Measurements from ENCODE around the gene MAN2A1.

The MAN2A1 gene

DNA sequence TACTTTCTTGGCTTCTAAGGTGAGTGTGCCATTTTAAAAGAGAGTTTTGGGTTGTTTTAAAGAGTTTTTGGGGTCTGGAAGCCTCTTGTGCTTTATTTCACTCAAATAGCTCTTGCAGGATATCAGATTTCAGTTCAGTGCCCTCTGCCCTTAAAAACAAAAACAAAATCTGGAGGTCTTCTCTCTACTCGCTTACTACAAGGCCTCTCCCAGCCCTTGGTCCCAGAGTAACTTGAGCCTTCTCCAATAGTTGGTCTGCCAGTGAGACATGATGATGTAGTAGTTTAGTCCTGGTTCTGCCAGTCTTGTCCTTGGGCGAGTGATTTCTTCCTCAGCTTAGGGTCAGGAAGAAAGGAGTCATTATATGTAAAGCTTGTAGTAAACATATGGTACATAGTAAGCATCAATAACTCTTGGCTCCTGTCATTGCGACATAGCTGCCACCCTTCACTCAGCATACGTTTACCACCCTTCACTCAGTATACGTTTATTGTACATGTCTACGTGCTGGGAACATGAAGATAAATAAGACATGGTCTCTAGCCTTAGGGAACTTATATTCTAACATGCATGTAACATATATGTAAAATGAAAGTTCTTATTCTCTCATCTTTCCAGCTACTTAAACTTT, 147.6 kb downstream of the MAN2A1 start:
- TF ChIP-seq, protein P1, sequence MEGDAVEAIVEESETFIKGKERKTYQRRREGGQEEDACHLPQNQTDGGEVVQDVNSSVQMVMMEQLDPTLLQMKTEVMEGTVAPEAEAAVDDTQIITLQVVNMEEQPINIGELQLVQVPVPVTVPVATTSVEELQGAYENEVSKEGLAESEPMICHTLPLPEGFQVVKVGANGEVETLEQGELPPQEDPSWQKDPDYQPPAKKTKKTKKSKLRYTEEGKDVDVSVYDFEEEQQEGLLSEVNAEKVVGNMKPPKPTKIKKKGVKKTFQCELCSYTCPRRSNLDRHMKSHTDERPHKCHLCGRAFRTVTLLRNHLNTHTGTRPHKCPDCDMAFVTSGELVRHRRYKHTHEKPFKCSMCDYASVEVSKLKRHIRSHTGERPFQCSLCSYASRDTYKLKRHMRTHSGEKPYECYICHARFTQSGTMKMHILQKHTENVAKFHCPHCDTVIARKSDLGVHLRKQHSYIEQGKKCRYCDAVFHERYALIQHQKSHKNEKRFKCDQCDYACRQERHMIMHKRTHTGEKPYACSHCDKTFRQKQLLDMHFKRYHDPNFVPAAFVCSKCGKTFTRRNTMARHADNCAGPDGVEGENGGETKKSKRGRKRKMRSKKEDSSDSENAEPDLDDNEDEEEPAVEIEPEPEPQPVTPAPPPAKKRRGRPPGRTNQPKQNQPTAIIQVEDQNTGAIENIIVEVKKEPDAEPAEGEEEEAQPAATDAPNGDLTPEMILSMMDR (IDR thresholded peaks at IDR 0.05; ENCODE audit: insufficient read depth, low read length, poor library complexity, severe bottlenecking), result no peak
- H3K4me3 ChIP-seq (replicated peaks; ENCODE audit: low read depth, low read length), result no peak overlapping the region
- DNase-seq (ENCODE audit: extremely low read depth, insufficient read length), result no peak
- no peaks in the 10 kb centered on the region for H3K27me3 ChIP-seq (replicated peaks; ENCODE audit: control insufficient read depth, insufficient read depth, low read length)
- peaks cover 2% of the 10 kb centered on the region; the same call in 1 of the 2 replicates for H3K36me3 ChIP-seq (ENCODE audit: control insufficient read depth, insufficient read depth, low read length)

DNA sequence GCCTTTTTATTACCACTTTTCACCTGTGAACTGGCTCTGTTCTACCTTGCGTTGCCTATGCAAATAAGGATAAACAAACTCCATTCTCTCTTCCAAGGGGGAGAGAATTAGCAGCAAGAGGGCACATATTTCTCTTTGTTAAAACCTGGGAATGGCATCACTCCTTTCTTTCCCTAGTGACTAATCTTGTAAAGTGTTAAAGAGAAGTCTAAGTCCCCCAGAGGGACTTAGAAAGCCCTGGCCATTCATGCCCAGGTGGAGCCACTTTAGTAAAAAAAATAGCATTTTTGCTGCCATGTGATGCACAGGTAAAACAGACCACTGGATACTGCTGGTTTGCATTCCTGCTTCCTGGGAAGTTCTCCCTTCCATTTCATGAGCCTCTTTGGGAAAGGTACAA, 148.4 kb downstream of the MAN2A1 start:
- Histone ChIP-seq H3K4me3 (replicated peaks; ENCODE audit: low read depth, low read length) (no peak overlapping the region), H3K27me3 (replicated peaks; ENCODE audit: control insufficient read depth, insufficient read depth, low read length) (no peaks in the 10 kb centered on the region), H3K36me3 (ENCODE audit: control insufficient read depth, insufficient read depth, low read length) (peaks cover 2% of the 10 kb centered on the region; the same call in 1 of the 2 replicates)
- DNase-seq (ENCODE audit: extremely low read depth, insufficient read length), result no peak
- TF ChIP-seq, protein P1 (IDR thresholded peaks at IDR 0.05; ENCODE audit: insufficient read depth, low read length, poor library complexity, severe bottlenecking), result no peak

DNA sequence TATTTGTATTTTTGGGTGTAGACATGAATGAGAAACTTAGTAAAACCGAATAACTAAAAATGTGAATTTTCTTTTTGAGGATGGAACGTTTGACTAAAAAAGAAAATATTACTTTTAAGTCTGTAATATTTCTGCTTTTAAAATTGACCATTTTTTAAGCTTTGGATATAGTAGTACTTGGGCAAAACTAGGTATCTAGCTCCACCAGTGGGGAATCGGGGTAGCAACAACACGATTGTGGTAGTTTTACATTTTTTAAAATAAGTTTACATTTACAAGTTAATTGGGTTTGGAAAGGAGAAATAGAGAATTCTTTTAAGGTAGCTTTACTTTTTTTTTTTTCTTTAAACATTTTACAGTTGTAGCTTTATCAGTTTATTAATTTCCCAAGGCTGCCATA, 154.4 kb downstream of the MAN2A1 start:
- TF ChIP-seq, protein P1 (IDR thresholded peaks at IDR 0.05; ENCODE audit: insufficient read depth, low read length, poor library complexity, severe bottlenecking), result peak; percentile 12
- Histone ChIP-seq H3K36me3 (ENCODE audit: control insufficient read depth, insufficient read depth, low read length) (no peaks in the 10 kb centered on the region; the same call in none of the 2 replicates), H3K27me3 (replicated peaks; ENCODE audit: control insufficient read depth, insufficient read depth, low read length) (no peaks in the 10 kb centered on the region), H3K4me3 (replicated peaks; ENCODE audit: low read depth, low read length) (no peak overlapping the region)
- no peak for DNase-seq (ENCODE audit: extremely low read depth, insufficient read length)

DNA sequence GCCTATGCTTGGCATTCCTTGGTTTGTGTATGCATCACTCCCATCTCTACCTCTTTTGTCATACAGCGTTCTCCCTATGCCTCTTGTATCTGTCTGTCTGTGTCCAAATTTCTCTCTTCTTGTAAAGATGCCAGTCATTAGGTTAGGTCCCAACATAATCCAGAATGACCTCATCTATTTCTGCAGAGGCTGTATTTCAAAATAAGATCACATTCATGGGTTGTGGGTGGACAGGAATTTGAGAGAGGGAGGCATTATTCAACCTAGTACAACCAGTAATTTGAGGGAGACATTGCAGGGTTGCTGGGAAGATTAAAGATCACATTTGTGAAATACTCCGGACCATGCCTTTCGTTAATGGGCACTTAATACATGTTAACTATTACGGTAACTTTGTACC, 155.0 kb downstream of the MAN2A1 start:
- Histone ChIP-seq H3K4me3 (replicated peaks; ENCODE audit: low read depth, low read length) (no peak overlapping the region), H3K36me3 (ENCODE audit: control insufficient read depth, insufficient read depth, low read length) (no peaks in the 10 kb centered on the region; the same call in none of the 2 replicates), H3K27me3 (replicated peaks; ENCODE audit: control insufficient read depth, insufficient read depth, low read length) (no peaks in the 10 kb centered on the region)
- no peak for DNase-seq (ENCODE audit: extremely low read depth, insufficient read length)
- TF ChIP-seq, protein P1 (IDR thresholded peaks at IDR 0.05; ENCODE audit: insufficient read depth, low read length, poor library complexity, severe bottlenecking), result no peak

DNA sequence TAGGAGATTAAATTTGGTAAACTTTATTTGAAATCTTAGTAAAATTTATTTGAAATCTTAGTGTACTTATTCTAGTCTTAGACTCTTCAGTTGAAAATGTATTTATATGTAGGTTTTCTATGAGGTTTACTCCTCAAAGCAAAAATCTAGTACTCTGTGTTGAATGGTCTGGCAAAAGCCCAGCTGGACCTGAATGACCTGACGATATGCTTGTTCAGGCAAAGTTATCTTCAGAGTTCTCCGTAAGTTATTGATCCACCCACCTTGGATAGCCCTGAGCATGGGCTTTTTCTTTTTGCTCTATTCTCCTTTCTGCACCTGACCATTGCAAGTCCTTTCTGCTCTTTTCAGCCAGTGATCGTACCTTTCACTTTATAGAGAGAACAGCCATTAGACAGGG, 158.4 kb downstream of the MAN2A1 start:
- Histone ChIP-seq H3K27me3 (replicated peaks; ENCODE audit: control insufficient read depth, insufficient read depth, low read length) (no peaks in the 10 kb centered on the region), H3K4me3 (replicated peaks; ENCODE audit: low read depth, low read length) (no peak overlapping the region), H3K36me3 (ENCODE audit: control insufficient read depth, insufficient read depth, low read length) (no peaks in the 10 kb centered on the region; the same call in none of the 2 replicates)
- TF ChIP-seq, protein P1 (IDR thresholded peaks at IDR 0.05; ENCODE audit: insufficient read depth, low read length, poor library complexity, severe bottlenecking), result no peak
- DNase-seq (ENCODE audit: extremely low read depth, insufficient read length), result no peak
